Left kidney (tissue), 8 donors: Measurements from ENCODE around the gene BHMT. TPM values are rescaled to one million over a fixed set of nuclear protein-coding genes. Genes with fewer than 3 reads are reported as not detected.
A peak's percentile ranks its signal among the peaks of the same experiment; 100 is the strongest.

ENCODE experiments used
- DNase-seq: peaks from one replicate; pipeline ENCODE4 v3.0.0-alpha.2; 2013
- long read RNA-seq, 8 donors: transcript quantifications; one replicate each; lab custom pipeline, GENCODE V29; 2026
- polyA plus RNA-seq: library from polyadenylated mRNA; unstranded; fragments of 120-200 nt; gene quantifications from one replicate; pipeline ENCODE4 v1.2.1, GENCODE V29; 2013; ENCODE audit not compliant: insufficient read length

The BHMT gene, protein sequence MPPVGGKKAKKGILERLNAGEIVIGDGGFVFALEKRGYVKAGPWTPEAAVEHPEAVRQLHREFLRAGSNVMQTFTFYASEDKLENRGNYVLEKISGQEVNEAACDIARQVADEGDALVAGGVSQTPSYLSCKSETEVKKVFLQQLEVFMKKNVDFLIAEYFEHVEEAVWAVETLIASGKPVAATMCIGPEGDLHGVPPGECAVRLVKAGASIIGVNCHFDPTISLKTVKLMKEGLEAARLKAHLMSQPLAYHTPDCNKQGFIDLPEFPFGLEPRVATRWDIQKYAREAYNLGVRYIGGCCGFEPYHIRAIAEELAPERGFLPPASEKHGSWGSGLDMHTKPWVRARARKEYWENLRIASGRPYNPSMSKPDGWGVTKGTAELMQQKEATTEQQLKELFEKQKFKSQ
- 348 TPM for polyA plus RNA-seq
- long read RNA-seq, donor 1, transcript BHMT-201 (8 exons, 2,502 nt), result major isoform, 63 of 96 reads
- long read RNA-seq, donor 1, partial matches to known transcripts, result 30 of 96 reads
- long read RNA-seq, donor 1, other reads (novel, unspliced or antisense), result 0 of 96 reads
- long read RNA-seq, donor 2, transcript BHMT-201 (8 exons, 2,502 nt), result major isoform, 98 of 143 reads
- long read RNA-seq, donor 2, partial matches to known transcripts, result 40 of 143 reads
- long read RNA-seq, donor 2, other reads (novel, unspliced or antisense), result 0 of 143 reads
- long read RNA-seq, donor 3, transcript BHMT-201 (8 exons, 2,502 nt), result major isoform, 60 of 102 reads
- long read RNA-seq, donor 3, partial matches to known transcripts, result 39 of 102 reads
- long read RNA-seq, donor 3, other reads (novel, unspliced or antisense), result 0 of 102 reads
- long read RNA-seq, donor 4, partial matches to known transcripts, result 0 of 2 reads
- long read RNA-seq, donor 4, other reads (novel, unspliced or antisense), result 0 of 2 reads
- long read RNA-seq, donor 5, transcript BHMT-201 (8 exons, 2,502 nt), result major isoform, 126 of 170 reads
- long read RNA-seq, donor 5, partial matches to known transcripts, result 41 of 170 reads
- long read RNA-seq, donor 5, other reads (novel, unspliced or antisense), result 0 of 170 reads
- long read RNA-seq, donor 6, transcript BHMT-201 (8 exons, 2,502 nt), result major isoform, 28 of 112 reads
- long read RNA-seq, donor 6, partial matches to known transcripts, result 78 of 112 reads
- long read RNA-seq, donor 6, other reads (novel, unspliced or antisense), result 0 of 112 reads
- long read RNA-seq, donor 7, transcript BHMT-201 (8 exons, 2,502 nt), result major isoform, 78 of 135 reads
- long read RNA-seq, donor 7, transcript BHMT-203 (3 exons, 591 nt), result minor isoform, 5 of 135 reads
- long read RNA-seq, donor 7, partial matches to known transcripts, result 52 of 135 reads
- long read RNA-seq, donor 7, other reads (novel, unspliced or antisense), result 0 of 135 reads
- long read RNA-seq, donor 8, transcript BHMT-201 (8 exons, 2,502 nt), result major isoform, 131 of 277 reads
- long read RNA-seq, donor 8, partial matches to known transcripts, result 140 of 277 reads
- long read RNA-seq, donor 8, other reads (novel, unspliced or antisense), result 0 of 277 reads

- no peak for DNase-seq
These were observed at the start of gene BHMT for GRCh38 chr5:79111387-79111959. TSS of gene BHMT (plus strand) at chr5:79111809. CDS start at chr5:79111886, 77 bp downstream.

- no peak for DNase-seq
These were observed 49.2 kb upstream of the BHMT start for GRCh38 chr5:79062436-79062835.

GRCh38 chr5:79069488-79070349 lies 41.9 kb upstream of the BHMT start, which contains the start of the genes BHMT2 and DMGDH:
TSS of gene BHMT2 (plus strand) at chr5:79069767. CDS start at chr5:79069783, 16 bp downstream.
TSS of gene DMGDH (minus strand) at chr5:79069674. CDS start at chr5:79069620, 54 bp downstream.
- DNase-seq, result peak; percentile 32

- peak; percentile 20 for DNase-seq
These were observed 41.3 kb upstream of the BHMT start for GRCh38 chr5:79070350-79070667.

DNA sequence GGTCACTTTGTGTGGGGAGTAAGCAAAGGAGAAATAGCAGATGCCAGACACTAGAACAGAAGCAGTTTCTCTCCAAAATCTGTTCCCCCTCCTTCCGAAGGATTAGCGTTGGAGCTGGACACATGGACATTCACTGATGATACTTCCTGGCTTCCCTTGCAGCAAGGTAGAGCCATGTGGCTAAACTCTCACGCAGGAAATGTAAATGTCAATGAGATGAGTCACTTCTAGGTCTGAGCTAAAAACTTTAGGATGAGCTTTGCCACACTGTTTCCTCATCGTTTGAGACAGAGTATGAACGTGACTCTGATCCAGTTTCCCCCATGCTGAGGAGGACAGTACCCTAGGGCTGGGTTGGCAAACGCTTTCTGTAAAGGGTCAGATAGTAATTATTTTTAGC lies 37.0 kb upstream of the BHMT start:
- DNase-seq, result no peak

DNA sequence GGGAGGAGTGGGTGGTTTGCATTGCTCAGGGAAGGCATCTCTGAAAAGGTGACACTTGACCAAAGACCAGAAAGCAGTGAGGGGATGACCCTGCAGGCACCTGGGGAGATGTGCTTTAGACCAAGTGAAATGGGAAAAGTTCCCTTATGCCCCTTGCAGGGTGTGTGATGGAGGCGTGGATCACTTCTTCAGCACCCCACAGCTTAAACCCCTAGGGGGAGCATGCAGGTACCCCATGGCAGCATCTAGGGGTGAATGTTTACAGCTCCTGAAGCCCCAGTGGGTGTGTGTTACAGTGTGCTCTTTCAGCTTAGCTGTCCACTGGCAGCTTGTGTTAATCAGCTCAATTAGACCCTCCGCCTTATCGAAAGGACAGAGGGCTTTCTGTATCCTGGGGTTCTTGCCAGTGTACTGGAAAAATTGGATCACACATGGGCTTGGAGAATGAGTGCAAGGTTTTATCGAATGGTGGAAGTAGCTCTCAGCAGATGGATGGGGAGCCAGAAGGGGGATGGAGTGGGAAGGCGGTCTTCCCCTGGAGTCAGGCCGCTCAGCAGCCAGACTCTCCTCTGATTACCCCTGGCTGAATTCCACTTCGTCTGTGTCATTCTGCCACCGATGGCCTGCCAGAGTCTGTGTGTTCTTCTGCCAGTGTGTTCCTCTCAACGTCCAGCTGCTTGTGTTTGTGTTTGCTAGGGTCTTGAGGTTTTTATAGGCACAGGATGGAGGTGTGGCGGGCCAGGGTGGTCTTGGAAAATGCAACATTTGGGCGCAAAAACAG lies 35.8 kb upstream of the BHMT start:
- DNase-seq, result no peak

DNA sequence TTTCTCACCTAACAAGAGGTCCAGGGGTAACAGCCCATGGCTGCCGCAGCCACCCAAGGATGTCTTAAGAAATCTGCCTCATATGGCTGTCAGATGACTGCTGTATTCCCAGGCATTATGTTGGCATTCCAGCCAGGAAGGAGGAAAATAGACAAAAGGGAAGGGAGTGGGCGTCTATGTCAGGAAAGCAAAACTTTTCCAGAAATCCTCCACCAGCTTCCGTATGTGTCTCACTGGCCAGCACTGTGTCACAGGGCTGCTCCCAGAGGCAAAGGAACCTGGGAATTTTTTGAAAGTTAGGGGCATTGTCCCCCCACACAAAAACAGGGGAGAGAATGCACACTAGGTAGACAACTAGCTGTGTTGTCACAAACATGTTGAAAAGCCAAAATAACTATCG lies 34.8 kb upstream of the BHMT start:
- no peak for DNase-seq

DNA sequence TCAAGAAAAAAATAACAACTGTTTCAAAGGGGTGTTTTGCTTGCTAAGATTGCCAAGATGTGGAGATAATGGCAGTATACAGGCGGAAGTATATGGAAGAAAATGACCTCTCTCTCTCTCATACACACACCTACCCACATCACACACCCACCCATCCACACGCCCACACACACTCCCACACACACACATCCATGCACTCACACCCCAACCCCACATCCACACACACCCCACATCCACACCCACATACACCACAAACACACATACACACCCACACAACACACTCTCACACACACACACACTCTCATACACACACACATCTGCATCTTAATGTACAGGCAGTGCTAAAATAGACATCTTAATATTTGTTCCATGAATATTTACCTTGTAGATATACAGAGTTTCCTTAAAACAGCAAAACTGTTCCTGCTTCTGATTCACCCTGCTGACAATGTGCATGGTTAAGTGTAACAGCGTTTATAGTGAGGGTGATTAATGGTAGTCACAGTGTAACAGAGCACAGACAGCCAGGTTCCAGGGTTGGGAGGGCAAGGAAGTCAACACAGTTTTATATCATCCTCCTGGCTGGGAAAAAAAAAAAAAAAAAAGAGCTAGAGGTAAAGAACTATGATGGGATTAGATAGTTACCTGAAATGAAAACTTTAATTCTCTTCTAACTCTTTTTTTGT lies 33.8 kb upstream of the BHMT start:
- DNase-seq, result peak; percentile 10

DNA sequence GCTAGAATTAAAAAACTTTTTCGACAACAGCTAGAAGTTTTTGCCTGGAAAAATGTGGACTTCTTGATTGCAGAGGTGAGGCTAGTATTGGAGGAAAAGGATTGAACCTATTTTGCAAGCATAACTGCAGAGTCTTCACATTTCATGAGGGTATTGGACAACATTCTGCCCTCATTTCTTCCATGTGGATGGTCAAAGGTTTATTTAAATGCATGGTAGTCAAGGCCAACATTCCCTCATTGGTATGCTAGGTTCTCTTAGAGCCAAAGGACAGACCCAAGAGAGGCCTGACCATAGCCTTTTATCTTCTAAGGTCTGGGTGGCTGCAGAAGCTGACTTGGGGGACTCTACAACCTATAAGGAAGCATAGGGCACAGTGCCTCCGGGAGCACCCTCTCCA lies 30.8 kb upstream of the BHMT start:
- no peak for DNase-seq

DNA sequence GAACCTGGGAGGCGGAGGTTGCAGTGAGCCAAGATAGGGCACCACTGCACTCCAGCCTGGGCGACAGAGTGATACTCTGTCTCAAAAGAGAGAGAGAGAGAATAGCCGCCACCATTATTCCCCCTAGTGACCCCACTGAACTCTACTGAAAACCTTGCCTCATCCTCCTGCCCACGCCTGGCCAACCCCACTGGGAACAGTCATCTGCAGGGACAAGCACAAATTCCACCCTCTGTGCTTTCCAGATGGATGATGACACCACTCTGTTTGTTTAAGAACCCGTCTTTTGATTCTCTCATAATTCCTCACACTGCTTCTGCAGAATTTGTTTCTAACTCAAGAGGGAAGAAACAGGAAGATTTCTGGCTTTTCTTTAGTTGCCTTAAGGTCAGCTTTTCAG lies 29.8 kb upstream of the BHMT start:
- DNase-seq, result no peak

DNA sequence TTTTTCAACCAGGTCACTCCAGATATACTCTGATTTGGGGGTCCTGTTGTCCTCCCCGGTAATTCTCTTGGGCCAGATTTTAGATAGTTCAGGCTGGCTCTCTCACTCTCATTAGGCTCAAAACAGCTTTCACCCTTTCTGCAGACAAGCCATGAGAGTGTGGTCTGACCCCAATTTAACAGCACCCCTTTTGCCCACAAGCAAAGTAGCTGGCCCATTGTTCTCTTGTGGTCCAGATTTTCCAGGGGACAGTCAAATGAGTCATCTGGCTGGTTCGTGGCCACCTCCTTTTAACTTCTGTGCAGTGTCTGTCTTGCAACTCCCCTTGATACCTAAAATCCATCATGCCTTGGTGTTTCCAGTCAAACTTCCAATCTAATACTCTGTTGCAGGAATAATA lies 25.5 kb upstream of the BHMT start:
- no peak for DNase-seq

- DNase-seq, result no peak
These were observed 23.1 kb upstream of the BHMT start for GRCh38 chr5:79088507-79088906.

GRCh38 chr5:79091064-79091463 lies 20.5 kb upstream of the BHMT start:
- DNase-seq, result no peak

- DNase-seq, result no peak
These were observed 17.8 kb upstream of the BHMT start for GRCh38 chr5:79093762-79094161.

GRCh38 chr5:79105868-79106267 lies 5.7 kb upstream of the BHMT start:
- DNase-seq, result no peak

DNA sequence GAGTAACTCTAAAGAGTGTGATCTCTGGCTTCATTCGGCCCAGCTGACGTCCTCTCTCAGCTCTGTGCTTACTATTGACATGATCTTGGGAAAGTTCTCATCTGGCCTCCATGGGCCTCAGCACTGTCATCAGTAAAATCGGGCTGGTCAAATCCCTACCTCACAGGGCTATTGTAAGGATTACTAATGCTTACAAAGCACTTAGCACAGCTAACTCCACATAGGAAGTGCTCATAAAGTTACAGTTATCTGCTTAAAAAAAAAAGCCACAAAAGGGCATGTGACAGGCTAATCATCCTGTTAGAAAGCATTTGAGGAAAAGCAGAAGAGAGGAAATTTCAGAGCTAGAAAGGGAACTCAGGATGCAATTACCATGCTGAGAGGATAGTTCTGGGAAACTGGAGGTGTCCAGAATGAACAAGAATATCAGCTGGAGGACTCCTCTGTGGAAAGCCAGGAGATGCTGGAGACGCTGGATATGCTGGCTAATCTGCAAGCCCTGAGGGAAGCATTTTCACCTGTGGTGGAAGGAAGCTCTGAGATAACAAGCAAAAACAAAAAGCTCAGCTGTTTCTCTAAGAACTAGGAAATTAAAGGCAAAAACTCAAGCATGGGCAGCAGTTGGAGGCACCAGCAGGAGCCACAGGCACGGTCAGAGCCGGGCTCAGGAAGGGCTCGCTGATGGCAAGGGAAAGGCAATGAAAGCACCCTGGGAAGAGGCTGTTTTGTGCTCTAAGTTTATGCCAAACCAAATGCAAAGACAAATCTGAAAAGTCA lies 4.4 kb upstream of the BHMT start:
- no peak for DNase-seq

- DNase-seq, result no peak
These were observed 3.5 kb upstream of the BHMT start for GRCh38 chr5:79108086-79108485.

GRCh38 chr5:79108792-79109191 lies 2.8 kb upstream of the BHMT start:
- no peak for DNase-seq
